ENCODE measurements around the gene FSTL3.
"Not testable (repeated sequence)": the region's sequence is repeated elsewhere in the genome, so short reads cannot be mapped to it uniquely, and the experiment has no call there.

DNA sequence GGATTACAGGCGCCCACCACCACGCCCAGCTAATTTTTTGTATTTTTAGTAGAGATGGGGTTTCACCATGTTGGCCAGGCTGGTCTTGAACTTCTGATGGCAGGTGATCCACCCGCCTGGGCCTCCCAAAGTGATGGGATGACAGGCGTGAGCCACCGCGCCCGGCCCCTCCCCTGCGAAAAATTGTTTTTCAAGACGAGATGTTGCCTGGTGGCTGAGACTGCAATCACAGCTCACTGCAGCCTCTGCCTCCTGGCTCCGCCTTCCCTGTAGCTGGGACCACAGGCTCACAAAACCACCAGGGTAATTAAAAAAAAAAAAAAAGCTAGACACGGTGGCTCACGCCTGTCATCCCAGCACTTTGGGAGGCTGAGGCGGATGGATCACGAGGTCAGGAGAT, 23.7 kb downstream of the FSTL3 start:
- not testable (repeated sequence) for TF ChIP-seq CTCF, POLR2A (IDR thresholded peaks at IDR 0.05)
